Right lobe of liver (tissue), 6 donors: ENCODE data around the gene ARHGAP29. TPM values are rescaled to one million over a fixed set of nuclear protein-coding genes. Genes with fewer than 3 reads are reported as not detected.

Experiments
- ATAC-seq, 4 donors: fragments of 200-7000 bp; cut with Tn5 transposase; one replicate each; pipeline ENCODE4 v1.9.1; 2020; ENCODE audit warnings: mild to moderate bottlenecking in 4 of 4, moderate library complexity in 4 of 4
- DNase-seq, 3 donors: peaks; one replicate each; pipeline ENCODE4 v3.0.0-alpha.2; 2020
- H3K27ac ChIP-seq, 3 donors: fragments of 200-600 bp; one replicate each; pipeline ENCODE4 v1.8.0; 2022
- H3K27me3 ChIP-seq, 2 donors: fragments of 200-600 bp; one replicate each; pipeline ENCODE4 v1.8.0; 2022
- H3K36me3 ChIP-seq, 4 donors: fragments of 200-600 bp; sonication (generic) in 1 of 4; one replicate each; pipeline versions ENCODE4 v1.5.1 to v1.8.0; 2017 to 2022; ENCODE audit warnings: control low read depth in 1 of 4
- H3K4me1 ChIP-seq, 4 donors: fragments of 200-600 bp; sonication (generic) in 1 of 4; one replicate each; pipeline versions ENCODE4 v1.5.1 to v1.8.0; 2017 to 2022; ENCODE audit warnings: control low read depth in 1 of 4
- H3K4me3 ChIP-seq, 3 donors: fragments of 200-600 bp; one replicate each; pipeline ENCODE4 v1.8.0; 2022
- H3K9me3 ChIP-seq, 4 donors: fragments of 200-600 bp; sonication (generic) in 1 of 4; one replicate each; pipeline versions ENCODE4 v1.5.1 to v1.8.0; 2017 to 2022; ENCODE audit warnings: control low read depth in 1 of 4
- POLR2A ChIP-seq: fragments of 450-650 bp; IDR thresholded peaks from one replicate; pipeline ENCODE4 v1.6.1; 2017; ENCODE audit warnings: antibody characterized with exemption, mild to moderate bottlenecking
- WGBS: methylation state at CpG from one replicate; pipeline ENCODE4 v1.1.6; 2018; ENCODE audit warnings: low coverage, low lambda C conversion rate; ENCODE audit not compliant: insufficient coverage; ENCODE audit errors: missing lambda C conversion rate; 5-methylcytosine and 5-hydroxymethylcytosine counted together
- intact Hi-C, 2 donors: fragments of 100-400 bp; cut with DNase I; formaldehyde crosslinking; loops; one replicate each; pipeline versions ENCODE4 v1.11.2 to v1.14.1; 2022
- total RNA-seq, 6 experiments: library from RNA; depleted of rRNA in 2 of 6; stranded (reverse); fragments of >200 nt in 2 of 6; fragmentation: NEBNext Ultra II Directional in 3 of 6; extraction: Animal tissue kit (Norgen Biotek cat#: 25700) in 3 of 6; gene quantifications; one replicate each; pipeline versions ENCODE4 v1.1.0 to v1.2.4, GENCODE V29; 2016 to 2023
- TF ChIP-seq, protein P1 (sequence below), 4 donors: fragments of 200-600 bp in 3 of 4; fragments of 450-650 bp in 1 of 4; IDR thresholded peaks; one replicate each; pipeline versions ENCODE4 v1.5.1 to v1.8.0; 2016 to 2022; ENCODE audit warnings: antibody characterized with exemption in 4 of 4, mild to moderate bottlenecking in 2 of 4
- donor health status: DM: no; HTN: yes; CAD: no.
- donor health status: DM: no; HTN: no; CAD: no.
- donor health status: DM: no; HTN: no; CAD: no.
- donor health status: DM: no; HTN: yes; CAD: no.
- donor health status: DM: no; HTN: yes; CAD: no.

Gene ARHGAP29
- total RNA-seq, 6 experiments from 2014 or later, result 15.1 to 28.9 (median 21.1) TPM

GRCh38 chr1:94142022-94142421, 95.4 kb downstream of the ARHGAP29 start:
- TF ChIP-seq POLR2A, result no peak
- TF ChIP-seq, protein P1, sequence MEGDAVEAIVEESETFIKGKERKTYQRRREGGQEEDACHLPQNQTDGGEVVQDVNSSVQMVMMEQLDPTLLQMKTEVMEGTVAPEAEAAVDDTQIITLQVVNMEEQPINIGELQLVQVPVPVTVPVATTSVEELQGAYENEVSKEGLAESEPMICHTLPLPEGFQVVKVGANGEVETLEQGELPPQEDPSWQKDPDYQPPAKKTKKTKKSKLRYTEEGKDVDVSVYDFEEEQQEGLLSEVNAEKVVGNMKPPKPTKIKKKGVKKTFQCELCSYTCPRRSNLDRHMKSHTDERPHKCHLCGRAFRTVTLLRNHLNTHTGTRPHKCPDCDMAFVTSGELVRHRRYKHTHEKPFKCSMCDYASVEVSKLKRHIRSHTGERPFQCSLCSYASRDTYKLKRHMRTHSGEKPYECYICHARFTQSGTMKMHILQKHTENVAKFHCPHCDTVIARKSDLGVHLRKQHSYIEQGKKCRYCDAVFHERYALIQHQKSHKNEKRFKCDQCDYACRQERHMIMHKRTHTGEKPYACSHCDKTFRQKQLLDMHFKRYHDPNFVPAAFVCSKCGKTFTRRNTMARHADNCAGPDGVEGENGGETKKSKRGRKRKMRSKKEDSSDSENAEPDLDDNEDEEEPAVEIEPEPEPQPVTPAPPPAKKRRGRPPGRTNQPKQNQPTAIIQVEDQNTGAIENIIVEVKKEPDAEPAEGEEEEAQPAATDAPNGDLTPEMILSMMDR (IDR thresholded peaks at IDR 0.05), result no peak
- Histone ChIP-seq H3K36me3 (no peaks in the 10 kb centered on the region), H3K9me3 (no peaks in the 10 kb centered on the region), H3K27ac (no peak overlapping the region), H3K4me1 (no peaks in the 10 kb centered on the region), H3K4me3 (no peak overlapping the region), H3K27me3 (no peaks in the 10 kb centered on the region)
- ATAC-seq (no peak), DNase-seq (no peak)
- 58% methylated on average over 1 of the region's 1 CpG for WGBS
- intact Hi-C loops, result no loop called here

DNA sequence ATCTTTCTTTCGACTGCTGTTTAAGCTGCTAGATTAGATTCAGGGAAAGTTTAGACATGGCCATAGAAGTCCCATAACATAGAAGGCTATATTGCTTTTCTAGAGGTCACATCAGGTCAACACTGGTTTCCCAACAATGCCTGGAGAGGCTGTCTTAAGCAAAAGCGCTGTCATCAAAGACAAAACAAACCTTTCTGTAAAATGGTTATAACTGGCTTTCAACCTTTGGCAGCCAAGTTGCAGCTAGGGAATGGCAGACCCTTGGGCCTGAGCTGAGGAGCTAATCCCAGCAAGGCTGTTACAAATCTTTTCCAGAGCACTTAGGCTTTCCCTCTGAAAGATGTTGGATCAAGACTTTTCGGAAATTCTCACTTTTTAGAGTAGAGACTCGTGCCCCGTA, 105.3 kb downstream of the ARHGAP29 start:
- Histone ChIP-seq H3K27ac (no peak overlapping the region), H3K9me3 (no peaks in the 10 kb centered on the region), H3K4me1 (peaks cover 0 to 4% (median 0%) of the 10 kb centered on the region in 4 donors), H3K36me3 (no peaks in the 10 kb centered on the region), H3K27me3 (no peaks in the 10 kb centered on the region), H3K4me3 (no peak overlapping the region)
- 94% methylated on average over 4 of the region's 5 CpGs for WGBS
- DNase-seq (no peak), ATAC-seq (no peak)
- intact Hi-C loops, result no loop called here
- TF ChIP-seq POLR2A, result no peak
- TF ChIP-seq, protein P1 (IDR thresholded peaks at IDR 0.05), result no peak

DNA sequence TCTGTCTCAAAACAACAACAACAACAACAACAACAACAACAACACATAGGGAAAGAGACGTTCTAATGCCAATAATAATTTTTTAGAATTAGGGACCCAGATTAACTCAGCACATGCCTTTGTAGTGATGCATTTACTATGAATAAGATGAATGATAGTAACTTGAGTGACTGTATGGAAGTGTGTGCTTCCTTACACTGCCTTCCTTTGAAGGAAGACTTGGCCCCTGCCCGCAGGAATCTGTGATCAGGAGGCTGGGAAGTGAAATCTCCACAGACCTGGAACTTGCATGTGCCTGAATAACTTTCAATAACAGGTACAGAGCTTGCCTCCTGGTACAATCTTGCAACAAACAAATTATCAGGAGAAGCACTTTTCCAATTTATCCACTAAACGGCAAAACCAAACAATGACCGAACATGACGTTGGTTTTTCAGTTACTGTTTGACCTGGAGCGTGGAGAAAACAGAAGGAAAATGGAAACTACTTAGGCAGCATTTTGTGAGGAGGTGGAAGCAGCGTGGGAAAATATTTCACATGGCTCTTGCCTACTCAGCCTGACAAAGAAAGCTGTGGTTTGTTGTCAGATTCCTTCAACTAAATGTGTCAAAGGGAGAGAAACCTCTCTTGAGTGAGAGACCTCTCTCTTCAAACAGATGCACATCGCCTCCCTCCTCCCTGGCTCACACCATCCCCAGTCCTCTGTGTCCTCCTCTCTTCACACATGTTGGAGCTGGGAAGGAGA, 106.4 kb downstream of the ARHGAP29 start:
- no peaks in the 10 kb centered on the region for H3K36me3 ChIP-seq
- intact Hi-C loops, result no loop called here
- H3K27ac ChIP-seq, result no peak overlapping the region
- peaks cover 0 to 4% (median 0%) of the 10 kb centered on the region in 4 donors for H3K4me1 ChIP-seq
- DNase-seq, result no peak
- H3K4me3 ChIP-seq, result no peak overlapping the region
- peak; percentile 19 to 46 (median 28) for ATAC-seq
- no peak for TF ChIP-seq POLR2A
- TF ChIP-seq, protein P1 (IDR thresholded peaks at IDR 0.05), result no peak
- no peaks in the 10 kb centered on the region for H3K9me3 ChIP-seq
- no peaks in the 10 kb centered on the region for H3K27me3 ChIP-seq
- 55% methylated on average over 8 of the region's 8 CpGs for WGBS

DNA sequence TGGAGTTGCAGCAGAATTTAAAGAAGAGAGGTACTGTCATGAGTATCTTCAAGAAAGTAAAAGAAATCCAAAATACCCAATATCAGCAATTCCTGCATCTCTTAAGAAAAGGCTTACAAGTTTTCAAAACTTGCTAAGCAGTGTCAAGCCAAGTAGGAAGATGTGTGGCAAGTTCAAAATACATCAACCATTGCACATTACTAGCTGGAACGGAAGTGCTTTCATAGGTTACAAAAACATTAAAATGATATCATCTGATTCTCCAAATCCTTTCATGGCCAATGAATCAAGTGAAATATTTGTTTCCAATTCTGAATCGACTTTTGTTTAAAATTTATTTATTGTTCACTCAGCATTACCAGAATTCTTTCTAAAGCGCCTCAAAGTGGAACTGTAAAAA, 110.7 kb downstream of the ARHGAP29 start:
- peaks cover 0 to 6% (median 0%) of the 10 kb centered on the region in 4 donors for H3K9me3 ChIP-seq
- H3K27ac ChIP-seq, result no peak overlapping the region
- intact Hi-C loops, result no loop called here
- no peak overlapping the region for H3K4me3 ChIP-seq
- H3K27me3 ChIP-seq, result no peaks in the 10 kb centered on the region
- no peaks in the 10 kb centered on the region for H3K36me3 ChIP-seq
- no peak for DNase-seq
- WGBS, result 79% methylated on average over 3 of the region's 3 CpGs
- ATAC-seq, result no peak
- peaks cover 0 to 9% (median 3%) of the 10 kb centered on the region in 4 donors for H3K4me1 ChIP-seq
- no peak for TF ChIP-seq POLR2A
- TF ChIP-seq, protein P1 (IDR thresholded peaks at IDR 0.05), result no peak
